OCI-LY3 (cell line): ENCODE data around the gene TMEM163.

Source experiments
- CTCF ChIP-seq: fragments of 200-600, 300-600 bp; sonication (generic); IDR thresholded peaks from 2 replicates; pipeline ENCODE4 v1.5.1; 2014; ENCODE audit warnings: antibody characterized with exemption, low read length, low read depth
- EZH2phosphoT487 ChIP-seq: fragments of 200-600 bp; shearing (Covaris generic); IDR thresholded peaks from 2 replicates; pipeline ENCODE4 v1.6.1; 2018; ENCODE audit warnings: antibody characterized with exemption, mixed run types, low read depth

GRCh38 chr2:134420259-134420658 is 298.5 kb downstream of the TMEM163 start:
- no peak for TF ChIP-seq CTCF
- TF ChIP-seq EZH2phosphoT487: no peak
